M059J (cell line): ENCODE results near the gene NRP1. TPM values are rescaled to one million over a fixed set of nuclear protein-coding genes. Genes with fewer than 3 reads are reported as not detected.
"Not testable (repeated sequence)": the region's sequence is repeated elsewhere in the genome, so short reads cannot be mapped to it uniquely, and the experiment has no call there.

Experiments used
- DNase-seq: peaks from one replicate; pipeline ENCODE4 v3.0.0-alpha.2; 2012; ENCODE audit warnings: low read depth
- total RNA-seq: library from RNA; depleted of rRNA; stranded (reverse); fragments of >200 nt; shearing (Covaris generic); gene quantifications from 2 replicates; pipeline ENCODE4 v1.2.3, GENCODE V29; 2014

NRP1 gene
- total RNA-seq, 1 experiment from 2014 or later = 106 TPM

GRCh38 chr10:33237736-33238624 lies 96.5 kb downstream of the NRP1 start:
- peak; percentile 96 for DNase-seq

GRCh38 chr10:33236916-33237315 lies 97.6 kb downstream of the NRP1 start:
- DNase-seq = no peak

- no peak for DNase-seq
These were observed 98.5 kb downstream of the NRP1 start for GRCh38 chr10:33235951-33236350.

- no peak for DNase-seq
These were observed 99.1 kb downstream of the NRP1 start for GRCh38 chr10:33235251-33235884.

GRCh38 chr10:33234831-33235237 lies 99.6 kb downstream of the NRP1 start:
- no peak for DNase-seq

- DNase-seq = no peak
These were observed 100.8 kb downstream of the NRP1 start for GRCh38 chr10:33233635-33234034.

GRCh38 chr10:33233221-33233620 lies 101.2 kb downstream of the NRP1 start:
- no peak for DNase-seq

GRCh38 chr10:33231621-33232350 lies 102.7 kb downstream of the NRP1 start:
- no peak for DNase-seq

GRCh38 chr10:33229949-33230267 lies 104.6 kb downstream of the NRP1 start:
- DNase-seq = peak; percentile 41

- peak; percentile 61 for DNase-seq
These were observed 105.1 kb downstream of the NRP1 start for GRCh38 chr10:33229252-33229948.

- DNase-seq = no peak
These were observed 106.0 kb downstream of the NRP1 start for GRCh38 chr10:33228426-33228825.

GRCh38 chr10:33227489-33227888 lies 107.0 kb downstream of the NRP1 start:
- DNase-seq = no peak

GRCh38 chr10:33224251-33224965 lies 110.1 kb downstream of the NRP1 start:
- no peak for DNase-seq

GRCh38 chr10:33223326-33224000 lies 111.0 kb downstream of the NRP1 start:
- peak; percentile 32 for DNase-seq

GRCh38 chr10:33222304-33222703 lies 112.2 kb downstream of the NRP1 start:
- not testable (repeated sequence) for DNase-seq

- peak; percentile 63 for DNase-seq
These were observed 116.6 kb downstream of the NRP1 start for GRCh38 chr10:33217854-33218253.

- DNase-seq = peak; percentile 90
These were observed 117.6 kb downstream of the NRP1 start for GRCh38 chr10:33216661-33217427.

- DNase-seq = no peak
These were observed 118.8 kb downstream of the NRP1 start for GRCh38 chr10:33215635-33216034.

GRCh38 chr10:33215154-33215553 lies 119.3 kb downstream of the NRP1 start:
- peak; percentile 33 for DNase-seq

- peak; percentile 15 for DNase-seq
These were observed 120.3 kb downstream of the NRP1 start for GRCh38 chr10:33214174-33214573.
